Measurements from ENCODE around the gene ISG20.

Gene ISG20

GRCh38 chr15:88621789-88622604 lies 16.8 kb upstream of the ISG20 start:
- TF ChIP-seq FOXK2 (IDR thresholded peaks at IDR 0.05) (no peak), SUZ12 (IDR thresholded peaks at IDR 0.05) (no peak), PKNOX1 (IDR thresholded peaks at IDR 0.05) (peak; percentile 66)
- CTCF ChIA-PET, result interaction anchor here (0.9 to 1.4 kb wide), 2 partner anchors 17 to 150 kb away, joined by 3 to 4 read pairs; partner anchors contain the start of gene ISG20
- no peak for DNase-seq (ENCODE audit: extremely low spot score)
- POLR2A ChIA-PET, result interaction anchor here (0.8 to 2.1 kb wide), 4 partner anchors 9 to 154 kb away, joined by 3 to 14 read pairs (median 12); partner anchors contain the start of genes ISG20, MRPL46 and MRPS11

GRCh38 chr15:88622605-88622975 lies 16.2 kb upstream of the ISG20 start:
- POLR2A ChIA-PET, result interaction anchor here (0.8 to 2.1 kb wide), 4 partner anchors 8 to 155 kb away, joined by 3 to 14 read pairs (median 12); partner anchors contain the start of genes ISG20, MRPL46 and MRPS11

GRCh38 chr15:88623061-88623460 lies 15.8 kb upstream of the ISG20 start:
- TF ChIP-seq LEF1 (IDR thresholded peaks at IDR 0.05; ENCODE audit: borderline replicate concordance) (no peak), BHLHE40 (IDR thresholded peaks at IDR 0.05; ENCODE audit: borderline replicate concordance) (no peak), SUZ12 (IDR thresholded peaks at IDR 0.05) (no peak), HDGF (IDR thresholded peaks at IDR 0.05; ENCODE audit: borderline replicate concordance) (no peak), L3MBTL2 (conservative IDR thresholded peaks at IDR 0.05) (no peak), ARNT (IDR thresholded peaks at IDR 0.05) (no peak), ZNF384 (IDR thresholded peaks at IDR 0.05) (no peak), SP1 (IDR thresholded peaks at IDR 0.05) (no peak), FOXM1 (IDR thresholded peaks at IDR 0.05; ENCODE audit: borderline replicate concordance) (no peak), PKNOX1 (IDR thresholded peaks at IDR 0.05) (no peak), NFRKB (IDR thresholded peaks at IDR 0.05) (no peak), FOXK2 (IDR thresholded peaks at IDR 0.05) (no peak), FOXA1 (IDR thresholded peaks at IDR 0.05) (no peak), CTBP1 (IDR thresholded peaks at IDR 0.05; ENCODE audit: borderline replicate concordance) (no peak)
- ChIA-PET POLR2A (no interaction called here), CTCF (no interaction called here)
- DNase-seq (ENCODE audit: extremely low spot score), result no peak

More at GRCh38 chr15:88622605-88622975, 16.2 kb upstream of the ISG20 start:
- no peak for TF ChIP-seq SP1 (IDR thresholded peaks at IDR 0.05)
- TF ChIP-seq NFRKB (IDR thresholded peaks at IDR 0.05), result no peak
- TF ChIP-seq HDGF (IDR thresholded peaks at IDR 0.05; ENCODE audit: borderline replicate concordance), result no peak
- TF ChIP-seq FOXA1 (IDR thresholded peaks at IDR 0.05), result no peak
- TF ChIP-seq L3MBTL2 (conservative IDR thresholded peaks at IDR 0.05), result no peak
- no peak for TF ChIP-seq CTBP1 (IDR thresholded peaks at IDR 0.05; ENCODE audit: borderline replicate concordance)
- TF ChIP-seq PKNOX1 (IDR thresholded peaks at IDR 0.05), result no peak
- TF ChIP-seq ELF4 (IDR thresholded peaks at IDR 0.05), result no peak
- DNase-seq (ENCODE audit: extremely low spot score), result no peak
- CTCF ChIA-PET, result interaction anchor here (0.9 to 1.4 kb wide), 2 partner anchors 16 to 151 kb away, joined by 3 to 4 read pairs; partner anchors contain the start of gene ISG20

- no peak for DNase-seq (ENCODE audit: extremely low spot score)
- POLR2A ChIA-PET, result no interaction called here
- CTCF ChIA-PET, result interaction anchor here (0.6 to 1.4 kb wide), 4 partner anchors 9 to 85 kb away, joined by 3 to 4 read pairs (median 3); no protein-coding TSS in a partner anchor
- no peak for TF ChIP-seq SP1 (IDR thresholded peaks at IDR 0.05)
- TF ChIP-seq FOXK2 (IDR thresholded peaks at IDR 0.05), result no peak
- TF ChIP-seq BHLHE40 (IDR thresholded peaks at IDR 0.05; ENCODE audit: borderline replicate concordance), result no peak
- no peak for TF ChIP-seq HDGF (IDR thresholded peaks at IDR 0.05; ENCODE audit: borderline replicate concordance)
- TF ChIP-seq PKNOX1 (IDR thresholded peaks at IDR 0.05), result no peak
- no peak for TF ChIP-seq ZNF384 (IDR thresholded peaks at IDR 0.05)
- no peak for TF ChIP-seq L3MBTL2 (conservative IDR thresholded peaks at IDR 0.05)
- TF ChIP-seq NFRKB (IDR thresholded peaks at IDR 0.05), result no peak
- no peak for TF ChIP-seq CTBP1 (IDR thresholded peaks at IDR 0.05; ENCODE audit: borderline replicate concordance)
- TF ChIP-seq ELF4 (IDR thresholded peaks at IDR 0.05), result no peak
- TF ChIP-seq TARDBP (IDR thresholded peaks at IDR 0.05), result no peak
- TF ChIP-seq FOXM1 (IDR thresholded peaks at IDR 0.05; ENCODE audit: borderline replicate concordance), result no peak
- TF ChIP-seq ARNT (IDR thresholded peaks at IDR 0.05), result no peak
- no peak for TF ChIP-seq LEF1 (IDR thresholded peaks at IDR 0.05; ENCODE audit: borderline replicate concordance)
- TF ChIP-seq SUZ12 (IDR thresholded peaks at IDR 0.05), result no peak
- no peak for TF ChIP-seq FOXA1 (IDR thresholded peaks at IDR 0.05)
Measured at GRCh38 chr15:88623632-88624031, 15.2 kb upstream of the ISG20 start.

- CTCF ChIA-PET, result interaction anchor here (0.6 to 1.4 kb wide), 12 partner anchors 10 to 210 kb away, joined by 3 to 7 read pairs (median 4); no protein-coding TSS in a partner anchor
- peak; percentile 39 for DNase-seq (ENCODE audit: extremely low spot score)
- 0 out of 2 replicates have a peak, but pooled peaks have one; percentile 69 for TF ChIP-seq HDGF (IDR thresholded peaks at IDR 0.05; ENCODE audit: borderline replicate concordance)
- no peak for TF ChIP-seq PKNOX1 (IDR thresholded peaks at IDR 0.05)
- POLR2A ChIA-PET, result interaction anchor here (1.0 kb wide), 1 partner anchor 157 kb away, joined by 5 read pairs; the partner anchor contains the start of genes MRPL46 and MRPS11
Measured at GRCh38 chr15:88624156-88624970, 14.5 kb upstream of the ISG20 start.
